Measurements from ENCODE around the gene HELZ2.

Gene HELZ2

GRCh38 chr20:63548542-63548941 is 25.5 kb downstream of the HELZ2 start:
- DNase-seq, result no peak

- no peak for DNase-seq
Measured at GRCh38 chr20:63547725-63548480, 26.1 kb downstream of the HELZ2 start, which contains the start of gene SRMS. Gene SRMS, minus strand, starts transcription at chr20:63547749. Its CDS starts 286 bp downstream, at chr20:63547463.

- DNase-seq, result no peak
Measured at GRCh38 chr20:63546956-63547724, 26.9 kb downstream of the HELZ2 start.

GRCh38 chr20:63546256-63546955 is 27.6 kb downstream of the HELZ2 start:
- DNase-seq, result no peak

GRCh38 chr20:63545814-63546213 is 28.2 kb downstream of the HELZ2 start:
- no peak for DNase-seq

GRCh38 chr20:63544958-63545516 is 29.0 kb downstream of the HELZ2 start:
- DNase-seq, result no peak

- DNase-seq, result no peak
Measured at GRCh38 chr20:63544241-63544957, 29.6 kb downstream of the HELZ2 start.

- no peak for DNase-seq
Measured at GRCh38 chr20:63543733-63544132, 30.3 kb downstream of the HELZ2 start.

GRCh38 chr20:63543131-63543530 is 30.9 kb downstream of the HELZ2 start:
- no peak for DNase-seq

GRCh38 chr20:63542696-63543095 is 31.3 kb downstream of the HELZ2 start:
- no peak for DNase-seq

- no peak for DNase-seq
Measured at GRCh38 chr20:63542031-63542559, 31.9 kb downstream of the HELZ2 start.

GRCh38 chr20:63541371-63541770 is 32.7 kb downstream of the HELZ2 start:
- DNase-seq, result no peak

GRCh38 chr20:63540417-63541186 is 33.4 kb downstream of the HELZ2 start:
- no peak for DNase-seq

- no peak for DNase-seq
Measured at GRCh38 chr20:63539441-63540370, 34.3 kb downstream of the HELZ2 start.

GRCh38 chr20:63539092-63539430 is 35.0 kb downstream of the HELZ2 start:
- DNase-seq, result no peak

GRCh38 chr20:63538204-63539091 is 35.6 kb downstream of the HELZ2 start:
- DNase-seq, result no peak

- DNase-seq, result peak; percentile 80
Measured at GRCh38 chr20:63537525-63538203, 36.4 kb downstream of the HELZ2 start.

- no peak for DNase-seq
Measured at GRCh38 chr20:63536997-63537524, 37.0 kb downstream of the HELZ2 start, which contains the start of gene PTK6. Gene PTK6, minus strand, starts transcription at chr20:63537376. Its CDS starts 62 bp downstream, at chr20:63537314.

Measured in GF-D8 (cell line).